NCI-H146 (cell line): ENCODE data around the gene MCTP1.
A peak's percentile ranks its signal among the peaks of the same experiment; 100 is the strongest.
"Not testable (repeated sequence)": the region's sequence is repeated elsewhere in the genome, so short reads cannot be mapped to it uniquely, and the experiment has no call there.

Experiments
- DNase-seq: peaks from one replicate; lab custom pipeline; 2025; lab: John Stamatoyannopoulos, UW

The MCTP1 gene

GRCh38 chr5:95181644-95182043 is 103.2 kb downstream of the MCTP1 start:
- peak; percentile 51 for DNase-seq

DNA sequence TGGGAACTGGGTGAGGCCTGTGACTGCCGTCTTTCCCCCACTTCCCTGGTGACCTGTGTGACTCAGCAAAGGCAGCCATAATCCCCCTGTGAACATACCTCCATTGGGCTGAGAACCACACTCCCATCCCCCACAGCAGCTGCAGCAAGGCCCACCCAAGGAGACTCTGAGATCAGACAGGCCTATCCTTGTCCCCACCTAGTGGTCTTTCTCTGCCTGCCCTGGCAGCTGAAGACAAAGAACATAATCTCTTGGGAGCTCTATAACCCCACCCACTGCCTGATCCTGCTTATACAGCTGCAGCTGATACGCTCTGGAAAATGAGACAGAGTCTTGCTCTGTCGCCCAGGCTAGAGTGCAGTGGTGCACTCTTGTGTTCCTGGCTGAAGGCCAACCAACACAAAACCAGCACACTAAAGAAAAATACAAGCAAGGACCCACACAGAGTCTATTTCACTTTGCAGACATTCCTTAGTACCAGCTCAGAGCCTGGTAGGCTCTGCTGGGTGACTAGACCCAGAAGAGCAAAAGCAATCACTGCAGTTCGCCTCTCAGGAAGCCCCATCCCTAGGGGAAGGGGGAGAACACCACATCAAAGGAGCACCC is 106.7 kb downstream of the MCTP1 start:
- DNase-seq, result peak; percentile 68

DNA sequence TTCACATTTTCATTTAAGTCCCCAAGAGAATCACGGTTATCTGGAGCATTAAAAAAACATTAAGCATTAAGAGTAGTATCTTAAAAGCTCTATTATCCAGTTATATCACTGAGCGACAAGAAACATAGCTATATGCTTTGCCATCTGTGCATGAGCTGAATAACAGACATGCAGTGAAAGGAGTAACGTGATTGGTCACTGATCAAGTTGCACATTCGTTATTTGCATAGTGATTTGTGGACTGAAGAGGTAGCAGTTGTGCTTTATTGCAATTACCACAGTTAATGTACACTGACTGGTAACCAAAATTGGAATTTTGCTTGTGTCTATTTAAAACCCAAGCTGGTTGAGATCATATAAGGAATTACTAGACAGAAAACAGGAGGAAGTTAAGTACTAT is 107.4 kb downstream of the MCTP1 start:
- no peak for DNase-seq

GRCh38 chr5:95175106-95175505 is 109.8 kb downstream of the MCTP1 start:
- DNase-seq, result no peak

- DNase-seq, result no peak
Measured at GRCh38 chr5:95172659-95173058, 112.2 kb downstream of the MCTP1 start.

DNA sequence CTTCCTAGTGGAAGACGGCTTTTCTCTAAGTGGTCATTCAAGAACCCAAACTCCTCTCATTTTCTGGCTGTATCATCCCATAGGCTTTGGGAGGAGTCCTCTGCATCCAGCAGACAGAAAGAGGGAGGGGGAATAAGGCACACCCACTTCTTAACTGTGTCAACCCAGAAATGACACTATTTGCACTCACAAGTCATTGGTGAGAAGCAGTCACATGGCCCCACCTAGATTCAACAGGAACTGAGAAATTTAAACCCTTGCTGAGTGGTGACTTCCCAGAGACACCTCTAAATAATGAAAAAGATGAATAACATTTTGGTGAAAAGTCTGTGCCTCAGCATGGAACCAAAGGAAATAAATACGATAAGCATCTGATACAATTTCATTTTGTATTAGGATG is 120.0 kb downstream of the MCTP1 start:
- no peak for DNase-seq

DNA sequence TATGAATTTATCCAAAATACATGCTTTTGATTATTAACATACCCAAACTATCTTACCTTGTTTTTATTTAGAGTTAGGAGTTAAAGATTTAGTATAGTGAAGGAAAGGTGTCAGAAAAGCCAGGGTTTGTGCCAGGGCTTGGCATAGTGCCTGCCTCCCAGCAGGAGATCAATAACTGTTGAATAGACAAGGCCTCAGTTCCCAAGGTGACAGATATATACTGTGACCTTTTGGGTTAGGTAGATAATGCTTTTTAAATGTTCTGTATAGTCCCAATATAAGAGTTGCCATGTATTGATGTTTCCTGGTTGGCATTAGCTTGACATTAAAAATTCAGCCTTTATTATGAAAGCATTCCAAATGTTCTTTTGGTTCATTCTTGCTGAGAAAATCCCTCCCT is 121.8 kb downstream of the MCTP1 start:
- peak; percentile 85 for DNase-seq

- no peak for DNase-seq
Measured at GRCh38 chr5:95162231-95162992, 122.5 kb downstream of the MCTP1 start.

GRCh38 chr5:95159603-95160002 is 125.3 kb downstream of the MCTP1 start:
- no peak for DNase-seq

GRCh38 chr5:95155888-95156287 is 129.0 kb downstream of the MCTP1 start:
- DNase-seq, result no peak

GRCh38 chr5:95153511-95153910 is 131.4 kb downstream of the MCTP1 start:
- no peak for DNase-seq

DNA sequence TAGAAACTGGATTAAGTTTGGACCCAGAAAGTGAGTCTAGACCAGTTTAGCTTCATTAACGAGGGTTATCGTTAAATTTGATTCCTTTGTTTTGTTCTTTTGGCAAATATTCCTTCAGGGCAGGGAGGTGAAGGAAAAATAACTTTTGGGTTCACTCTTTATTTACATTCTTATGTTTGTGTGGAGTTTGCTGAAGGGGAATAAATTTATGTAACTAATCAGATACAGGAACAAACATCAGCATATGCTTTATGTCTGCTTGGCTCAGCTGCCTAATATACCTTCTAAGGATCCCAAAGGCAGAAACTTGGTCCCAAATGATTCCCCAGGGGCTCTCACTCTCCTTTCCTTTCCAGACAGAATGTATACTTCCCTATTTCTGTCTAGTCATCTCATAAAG is 132.4 kb downstream of the MCTP1 start:
- DNase-seq, result no peak

GRCh38 chr5:95152131-95152530 is 132.8 kb downstream of the MCTP1 start:
- no peak for DNase-seq

DNA sequence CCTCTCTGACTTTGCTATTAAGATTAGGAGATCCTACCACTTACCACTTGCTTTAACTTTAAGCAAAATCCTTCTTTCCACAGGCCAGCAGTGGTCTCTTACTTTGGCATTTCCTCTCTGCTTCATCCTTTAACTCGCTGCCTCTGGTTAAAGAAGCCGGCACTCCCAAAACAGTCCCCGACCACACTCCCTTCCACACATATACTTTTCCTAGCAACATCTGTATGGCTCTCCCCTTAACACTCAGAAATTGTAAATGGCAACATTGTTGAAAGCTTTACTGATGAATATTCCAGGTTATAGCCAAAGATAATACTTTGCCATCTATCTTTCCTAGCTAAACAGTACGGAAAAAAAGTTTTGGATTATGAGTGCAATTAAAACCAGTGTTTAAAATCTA is 133.2 kb downstream of the MCTP1 start:
- no peak for DNase-seq

DNA sequence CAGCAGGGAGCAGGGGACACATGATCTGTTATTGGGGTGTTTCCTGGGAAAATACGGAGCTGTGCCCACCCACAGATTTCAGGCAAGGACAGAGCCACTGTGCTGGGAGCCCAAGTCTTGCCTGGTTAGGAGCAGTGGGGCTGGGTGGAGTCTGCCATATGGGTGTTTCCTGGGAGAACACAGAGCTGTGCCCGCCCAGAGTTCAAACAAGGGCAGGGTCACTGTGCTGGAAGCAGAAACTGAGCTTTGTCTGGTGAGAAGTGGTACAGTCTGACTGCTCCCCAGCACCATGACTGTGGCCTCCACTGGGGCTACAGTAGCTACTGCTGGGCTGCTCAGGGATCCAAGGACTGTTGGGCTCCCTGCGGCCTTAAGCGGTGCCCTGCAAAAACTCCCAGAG is 135.5 kb downstream of the MCTP1 start:
- no peak for DNase-seq

DNA sequence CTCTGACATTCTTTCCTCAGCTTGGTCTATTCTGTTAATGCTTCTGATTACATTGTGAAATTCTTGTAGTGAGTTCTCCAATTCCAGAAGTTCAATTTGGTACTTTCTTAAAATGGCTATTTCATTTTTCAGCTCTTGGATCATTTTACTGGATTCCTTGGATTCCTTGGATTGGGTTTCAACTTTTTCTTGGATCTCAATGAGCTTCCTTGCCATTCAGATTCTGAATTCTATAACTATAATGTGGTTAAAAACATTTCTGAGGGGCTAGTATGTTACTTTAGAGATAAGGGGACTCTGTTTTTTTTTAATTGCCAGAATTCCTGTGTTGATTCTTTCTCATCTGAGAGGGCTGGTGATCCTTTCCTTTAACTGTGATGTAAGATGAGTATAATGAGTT is 136.4 kb downstream of the MCTP1 start:
- DNase-seq, result no peak

DNA sequence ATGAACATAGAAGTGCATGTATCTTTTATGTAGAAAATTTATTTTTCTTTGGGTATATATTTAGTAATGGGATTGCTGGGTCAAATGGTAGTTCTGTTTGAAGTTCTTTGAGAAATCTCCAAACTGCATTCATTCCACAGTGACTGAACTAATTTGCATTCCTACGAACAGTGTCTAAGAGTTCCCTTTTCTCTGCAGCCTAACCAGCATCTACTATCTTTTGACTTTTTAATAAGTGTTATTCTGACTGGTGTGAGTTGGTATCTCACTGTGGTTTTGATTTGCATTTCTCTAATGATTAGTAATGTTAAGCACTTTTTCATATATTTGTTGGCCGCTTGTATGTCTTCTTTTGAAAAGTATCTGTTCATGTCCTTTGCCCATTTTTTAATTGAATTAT is 141.0 kb downstream of the MCTP1 start:
- not testable (repeated sequence) for DNase-seq

DNA sequence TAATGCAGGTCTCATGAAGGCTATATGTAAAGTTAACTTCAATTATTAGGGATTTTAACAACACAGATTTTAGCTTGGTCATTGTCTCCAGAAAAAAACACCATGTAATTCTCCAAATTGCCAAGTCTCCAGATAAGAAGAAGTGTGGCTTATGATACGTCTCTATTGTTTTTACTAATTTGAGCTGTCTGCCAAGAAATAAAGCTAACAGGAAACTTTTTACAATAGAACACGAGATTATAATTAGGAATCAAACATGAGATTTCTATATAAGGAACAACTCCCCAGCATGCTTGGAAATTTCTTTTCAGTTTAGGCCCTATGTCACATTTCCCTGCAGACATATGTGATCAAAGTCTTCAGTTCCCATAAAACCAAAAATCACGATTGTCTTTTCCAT is 142.7 kb downstream of the MCTP1 start:
- DNase-seq, result no peak

GRCh38 chr5:95141141-95141540 is 143.8 kb downstream of the MCTP1 start:
- DNase-seq, result no peak

DNA sequence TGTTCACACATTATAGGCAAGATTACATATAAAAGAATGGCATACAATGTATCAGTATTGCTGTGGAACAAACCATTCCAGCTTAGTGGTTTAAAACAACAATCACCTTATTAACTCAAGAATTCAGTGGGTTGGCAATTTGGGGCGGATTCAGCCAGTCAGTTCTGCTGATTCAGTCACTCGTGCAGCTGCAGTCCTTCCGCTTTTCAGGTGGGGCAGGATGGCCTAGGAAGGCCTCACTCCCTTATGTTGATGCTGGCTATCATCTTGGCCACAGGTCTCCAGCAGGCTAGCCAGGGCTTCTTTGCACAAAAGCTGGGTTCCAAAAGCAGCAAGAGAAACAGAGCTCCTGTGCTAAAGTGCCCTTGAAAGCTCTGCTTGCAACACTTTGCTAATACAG is 150.6 kb downstream of the MCTP1 start:
- no peak for DNase-seq

DNA sequence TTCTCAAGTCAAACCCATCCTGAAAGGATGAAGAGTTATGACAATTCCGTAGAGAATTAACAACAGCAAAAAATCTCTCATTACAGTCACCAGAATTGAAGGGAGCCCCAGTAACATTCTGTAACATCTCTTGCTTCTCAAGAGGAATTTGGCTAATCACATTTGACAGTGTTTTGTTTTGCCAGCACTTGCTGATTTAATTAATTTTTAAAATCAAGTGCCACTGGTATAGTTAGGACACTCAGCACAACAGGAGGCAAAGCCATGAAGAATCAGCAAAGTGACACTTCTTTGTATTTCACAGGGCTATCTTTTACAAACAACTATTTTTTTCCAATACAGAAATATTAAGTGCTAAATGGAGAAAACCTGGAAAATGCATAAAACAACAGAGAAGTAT is 152.8 kb downstream of the MCTP1 start:
- no peak for DNase-seq

DNA sequence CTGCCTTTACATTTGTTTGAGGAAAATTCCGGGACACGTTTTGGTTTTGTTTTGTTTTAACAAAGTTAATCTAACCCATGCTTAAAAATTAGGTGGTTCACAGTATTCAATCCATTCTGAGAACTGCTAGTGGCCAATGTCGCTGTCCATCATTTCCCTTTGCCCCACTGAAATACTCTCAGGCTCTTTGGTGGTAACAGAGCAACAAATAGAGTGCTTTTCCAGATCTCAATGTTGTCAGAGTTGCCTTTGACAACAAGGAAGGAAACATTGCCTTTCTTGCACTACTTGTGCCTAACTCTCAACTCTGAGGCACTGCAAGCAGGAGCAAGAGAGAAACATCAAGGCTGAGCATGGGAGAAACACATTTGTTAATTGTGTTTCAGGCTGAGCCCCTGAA is 154.0 kb downstream of the MCTP1 start:
- no peak for DNase-seq

DNA sequence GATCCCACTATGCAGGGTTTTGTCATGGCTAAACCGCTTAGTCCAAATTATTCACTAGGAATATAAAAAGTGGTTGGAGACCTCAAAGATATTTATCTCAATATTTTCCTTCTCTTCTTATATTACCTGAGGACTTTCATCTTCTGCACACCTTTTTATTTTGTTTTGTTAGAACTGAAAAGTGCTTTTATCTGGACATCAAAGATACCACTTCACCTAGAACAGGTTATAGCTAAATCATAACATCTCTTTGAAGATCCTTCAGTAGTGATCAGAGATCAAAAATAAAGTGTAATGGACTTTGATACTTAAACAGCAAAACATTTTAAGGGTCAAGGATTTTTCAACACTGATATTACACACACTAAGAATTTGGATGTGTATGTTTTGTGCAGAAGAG is 160.2 kb downstream of the MCTP1 start:
- no peak for DNase-seq

DNA sequence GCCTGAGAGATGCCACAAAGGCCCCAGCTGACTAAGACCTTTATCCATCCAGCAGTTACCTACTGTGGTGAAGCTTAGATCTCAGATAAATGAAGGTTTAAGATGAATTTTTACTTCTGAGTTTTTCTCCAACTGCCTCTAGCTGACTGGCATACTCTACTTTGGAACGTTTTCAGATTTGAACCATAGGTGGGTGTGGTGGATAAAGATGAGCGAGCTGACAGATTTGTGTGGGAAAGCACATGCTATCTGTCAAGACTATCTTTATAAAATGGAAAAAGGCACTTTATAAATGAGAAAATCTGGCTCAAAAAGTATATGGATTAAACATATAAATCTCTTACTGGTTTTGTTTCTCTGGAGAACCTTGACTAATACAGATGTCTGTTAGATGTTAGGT is 160.8 kb downstream of the MCTP1 start:
- DNase-seq, result no peak
